ENCODE results near the gene MSLN. TPM values are rescaled to one million over a fixed set of nuclear protein-coding genes. Genes with fewer than 3 reads are reported as not detected.

Gene MSLN
- total RNA-seq, 2 donors from 2014 or later: 44.8 to 94.6 TPM

DNA sequence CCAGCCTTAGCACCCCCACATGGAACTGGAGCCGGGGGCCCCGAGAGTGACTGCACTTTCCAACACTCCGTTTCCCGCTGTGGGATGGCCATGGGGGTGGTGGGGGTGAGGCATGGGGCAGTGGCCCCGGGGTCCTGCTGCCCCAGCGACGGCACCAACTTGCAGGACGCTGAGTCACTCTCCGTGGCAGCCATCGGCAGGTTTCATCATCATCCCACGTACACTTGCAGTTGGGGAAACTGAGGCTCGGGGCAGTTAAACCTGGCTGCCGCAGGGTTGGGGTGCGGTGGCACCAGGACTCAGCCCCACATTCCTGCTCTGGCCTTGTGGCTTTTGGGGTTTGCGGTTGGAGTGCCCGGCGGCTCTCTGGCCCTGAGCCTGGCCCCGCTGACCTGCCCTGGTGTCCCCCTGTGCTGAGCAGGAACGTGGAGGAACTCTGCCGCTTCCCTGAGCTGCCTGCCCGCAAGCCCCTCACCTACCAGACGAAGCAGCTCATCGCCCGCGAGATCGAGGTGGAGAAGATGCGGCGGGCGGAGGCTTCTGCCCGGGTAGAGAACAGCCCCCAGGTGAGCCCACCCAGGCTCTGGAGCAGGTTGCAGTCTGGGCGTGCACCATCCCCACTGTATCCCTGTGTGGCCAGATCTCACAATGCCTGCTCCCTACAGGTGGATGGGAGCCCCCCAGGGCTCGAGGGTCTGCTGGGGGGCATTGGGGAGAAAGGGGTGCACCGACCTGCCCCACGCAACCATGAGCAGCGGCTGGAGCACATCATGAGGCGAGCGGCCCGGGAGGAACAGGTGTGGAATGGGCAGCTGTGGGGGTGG is 36.0 kb downstream of the MSLN start:
- H3K27ac ChIP-seq: no peak overlapping the region
- peaks cover 4 to 19% of the 10 kb centered on the region in 2 donors for H3K27me3 ChIP-seq
- DNase-seq (ENCODE audit: low spot score): no peak
- H3K4me3 ChIP-seq: no peak overlapping the region
- no peaks in the 10 kb centered on the region for H3K4me1 ChIP-seq
- no peaks in the 10 kb centered on the region for H3K36me3 ChIP-seq
- no peak for TF ChIP-seq CTCF (IDR thresholded peaks at IDR 0.05)
- H3K9me3 ChIP-seq: no peaks in the 10 kb centered on the region

- TF ChIP-seq CTCF (IDR thresholded peaks at IDR 0.05): no peak
- no peaks in the 10 kb centered on the region for H3K36me3 ChIP-seq
- H3K4me1 ChIP-seq: no peaks in the 10 kb centered on the region
- no peak overlapping the region for H3K4me3 ChIP-seq
- DNase-seq (ENCODE audit: low spot score): no peak
- no peaks in the 10 kb centered on the region for H3K9me3 ChIP-seq
- H3K27me3 ChIP-seq: peaks cover 4 to 21% of the 10 kb centered on the region in 2 donors
- no peak overlapping the region for H3K27ac ChIP-seq
These were observed 36.5 kb downstream of the MSLN start for GRCh38 chr16:797120-797420.

DNA sequence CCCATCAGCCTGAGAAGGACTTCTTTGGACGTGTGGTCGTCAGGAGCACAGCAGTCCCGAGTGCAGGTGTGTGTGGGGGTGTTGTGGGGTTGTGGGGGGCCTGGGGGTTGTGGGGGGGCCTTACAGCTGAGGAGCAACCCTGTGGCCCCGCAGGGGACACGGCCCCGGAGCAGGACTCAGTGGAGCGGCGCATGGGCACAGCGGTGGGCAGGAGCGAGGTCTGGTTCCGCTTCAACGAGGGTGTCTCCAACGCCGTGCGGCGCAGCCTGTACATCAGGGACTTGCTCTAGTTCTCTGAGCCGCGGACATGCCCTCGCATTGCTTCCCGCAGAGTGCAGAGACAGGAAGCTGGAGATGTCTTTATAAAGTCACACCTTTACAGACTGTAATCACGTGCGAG is 37.2 kb downstream of the MSLN start:
- H3K9me3 ChIP-seq: no peaks in the 10 kb centered on the region
- H3K27me3 ChIP-seq: peaks cover 4 to 21% of the 10 kb centered on the region in 2 donors
- DNase-seq (ENCODE audit: low spot score): no peak
- no peak overlapping the region for H3K27ac ChIP-seq
- TF ChIP-seq CTCF (IDR thresholded peaks at IDR 0.05): no peak
- no peaks in the 10 kb centered on the region for H3K36me3 ChIP-seq
- H3K4me1 ChIP-seq: no peaks in the 10 kb centered on the region
- no peak overlapping the region for H3K4me3 ChIP-seq

DNA sequence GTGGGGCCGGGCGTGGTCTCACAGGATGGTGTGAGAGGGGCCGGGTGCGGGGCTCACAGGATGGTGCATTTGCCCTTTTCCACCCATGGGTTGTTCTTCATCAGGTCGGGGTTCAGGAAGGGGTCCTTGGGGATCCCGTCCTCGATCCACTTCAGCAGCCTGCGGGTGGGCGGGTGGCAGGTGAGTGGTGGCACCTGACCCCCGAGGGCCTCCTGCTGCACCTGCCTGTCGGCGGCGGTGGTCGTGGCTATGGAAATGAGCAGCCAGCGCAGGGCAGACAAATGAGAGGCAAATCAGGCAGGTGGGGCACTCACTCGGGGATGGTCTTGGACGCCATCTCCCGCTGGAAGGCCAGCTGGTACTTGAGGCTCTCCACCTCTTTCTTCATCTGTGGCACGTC is 38.1 kb downstream of the MSLN start:
- no peak for DNase-seq (ENCODE audit: low spot score)
- TF ChIP-seq CTCF (IDR thresholded peaks at IDR 0.05): no peak
- Histone ChIP-seq H3K4me3 (no peak overlapping the region), H3K4me1 (no peaks in the 10 kb centered on the region), H3K36me3 (no peaks in the 10 kb centered on the region), H3K27me3 (peaks cover 4 to 21% of the 10 kb centered on the region in 2 donors), H3K27ac (no peak overlapping the region), H3K9me3 (no peaks in the 10 kb centered on the region)

DNA sequence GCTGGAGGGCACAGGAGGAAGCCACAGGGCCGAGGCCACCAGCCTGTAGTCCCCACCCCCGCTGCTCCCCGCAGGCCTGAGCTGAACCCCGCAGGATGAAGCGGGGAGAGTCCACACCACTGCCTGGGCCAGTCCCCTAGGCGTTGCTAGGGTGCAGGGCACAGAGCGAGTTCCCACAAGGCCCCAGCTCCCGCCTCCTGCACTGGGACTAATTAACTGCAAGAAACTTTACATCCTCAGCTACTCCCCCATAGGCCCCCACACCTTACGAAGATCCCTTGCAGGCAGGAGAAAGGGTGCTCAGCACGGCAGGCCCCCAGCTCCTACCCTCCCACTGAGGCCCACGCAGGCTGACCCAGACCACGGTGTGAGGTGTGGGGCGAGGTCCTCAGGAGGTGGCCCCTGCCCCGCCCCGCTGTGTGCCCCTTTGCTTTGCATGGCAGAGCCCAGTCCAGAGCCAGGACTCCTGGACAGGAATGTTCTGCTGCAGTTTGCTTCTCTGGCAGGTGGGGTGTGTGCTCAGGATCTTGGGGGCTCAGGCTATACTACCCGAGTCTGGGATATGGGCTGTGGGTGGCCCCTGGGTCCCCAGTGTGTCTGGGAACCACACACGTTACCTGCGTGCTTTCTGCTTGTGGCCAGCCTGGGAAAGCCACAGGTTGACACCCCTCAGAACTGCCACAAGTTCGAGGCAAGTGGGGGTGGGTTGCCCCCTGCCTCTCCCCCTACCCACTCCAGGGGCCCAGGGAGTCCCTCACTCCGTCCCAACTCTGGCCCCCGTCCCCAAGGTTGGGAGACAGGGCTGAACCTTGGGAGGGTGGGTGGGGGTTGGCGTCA is 38.8 kb downstream of the MSLN start:
- Histone ChIP-seq H3K4me3 (no peak overlapping the region), H3K27ac (no peak overlapping the region), H3K36me3 (no peaks in the 10 kb centered on the region), H3K27me3 (peaks cover 4 to 21% of the 10 kb centered on the region in 2 donors), H3K4me1 (no peaks in the 10 kb centered on the region), H3K9me3 (no peaks in the 10 kb centered on the region)
- no peak for TF ChIP-seq CTCF (IDR thresholded peaks at IDR 0.05)
- DNase-seq (ENCODE audit: low spot score): no peak
